Natural killer cell treated with Interleukin-12 subunit alpha and Interleukin-12 subunit beta and Interleukin-15 and Interleukin-18, amount 100 ng/mL, for 72 hours (primary cell): Measurements from ENCODE around the gene ANKRD6. TPM values are rescaled to one million over a fixed set of nuclear protein-coding genes. Genes with fewer than 3 reads are reported as not detected.
"Not testable (repeated sequence)": the region's sequence is repeated elsewhere in the genome, so short reads cannot be mapped to it uniquely, and the experiment has no call there.

Source experiments
- ATAC-seq, 2 donors: fragments of 150-1000 bp; cut with Tn5 transposase in 1 of 2; sonication (Bioruptor Pico), chemical (Tn5 transposase) in 1 of 2; 2 replicates each; pipeline ENCODE4 v1.10.0; 2021
- DNase-seq: peaks from one replicate; pipeline ENCODE4 v3.0.0; 2022; ENCODE audit warnings: low spot score
- H3K27ac Mint-ChIP-seq, 2 donors: 1 replicate in 1 of 2; 2 replicates in 1 of 2; pipeline ENCODE4 v1.8.0; 2022; ENCODE audit warnings: mixed read lengths in 2 of 2, mild to moderate bottlenecking in 1 of 2, moderate library complexity in 1 of 2
- H3K27me3 Mint-ChIP-seq, 2 donors: 1 replicate in 1 of 2; 2 replicates in 1 of 2; pipeline ENCODE4 v1.8.0; 2022; ENCODE audit warnings: mixed read lengths in 2 of 2
- H3K36me3 Mint-ChIP-seq: one replicate; pipeline ENCODE4 v1.8.0; 2022; ENCODE audit warnings: mixed read lengths
- H3K4me1 Mint-ChIP-seq, 2 donors: 1 replicate in 1 of 2; 2 replicates in 1 of 2; pipeline ENCODE4 v1.8.0; 2022; ENCODE audit warnings: low read depth in 2 of 2, mixed read lengths in 2 of 2, mild to moderate bottlenecking in 1 of 2
- H3K4me3 Mint-ChIP-seq: one replicate; pipeline ENCODE4 v1.8.0; 2022; ENCODE audit warnings: mixed read lengths
- H3K9me3 Mint-ChIP-seq: 2 replicates; pipeline ENCODE4 v1.8.0; 2022; ENCODE audit warnings: mixed read lengths
- total RNA-seq, 2 donors: library from RNA; stranded (reverse); gene quantifications; one replicate each; pipeline ENCODE4 v1.2.3, GENCODE V29; 2022

The ANKRD6 gene
- total RNA-seq, 2 donors from 2014 or later: 1.6 to 3.2 TPM

DNA sequence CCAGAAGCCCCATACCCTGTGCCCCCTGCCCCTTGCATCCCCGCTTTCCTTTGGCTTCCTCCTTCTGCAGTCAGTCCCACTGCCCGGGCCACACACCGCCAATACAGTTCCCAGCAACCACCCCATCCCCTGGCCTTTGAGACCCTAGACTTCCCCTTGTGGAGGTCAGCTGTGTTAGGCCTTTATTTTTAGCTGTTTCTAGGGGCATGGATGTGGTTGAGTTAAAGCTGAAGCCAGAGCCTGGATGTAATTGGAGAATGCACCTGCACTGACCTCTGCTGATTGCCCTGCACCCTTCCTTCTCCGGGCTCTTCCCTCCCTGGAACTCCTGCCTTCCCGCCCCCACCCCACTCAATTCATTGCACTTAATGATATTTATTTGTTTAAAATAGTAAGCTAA is 171.7 kb downstream of the ANKRD6 start:
- H3K9me3 Mint-ChIP-seq: no peaks in the 10 kb centered on the region
- DNase-seq (no peak), ATAC-seq (no peak)
- no peaks in the 10 kb centered on the region for H3K4me1 Mint-ChIP-seq
- no peaks in the 10 kb centered on the region for H3K27me3 Mint-ChIP-seq
- no peak overlapping the region for H3K4me3 Mint-ChIP-seq
- no peaks in the 10 kb centered on the region for H3K36me3 Mint-ChIP-seq
- H3K27ac Mint-ChIP-seq: no peak overlapping the region

DNA sequence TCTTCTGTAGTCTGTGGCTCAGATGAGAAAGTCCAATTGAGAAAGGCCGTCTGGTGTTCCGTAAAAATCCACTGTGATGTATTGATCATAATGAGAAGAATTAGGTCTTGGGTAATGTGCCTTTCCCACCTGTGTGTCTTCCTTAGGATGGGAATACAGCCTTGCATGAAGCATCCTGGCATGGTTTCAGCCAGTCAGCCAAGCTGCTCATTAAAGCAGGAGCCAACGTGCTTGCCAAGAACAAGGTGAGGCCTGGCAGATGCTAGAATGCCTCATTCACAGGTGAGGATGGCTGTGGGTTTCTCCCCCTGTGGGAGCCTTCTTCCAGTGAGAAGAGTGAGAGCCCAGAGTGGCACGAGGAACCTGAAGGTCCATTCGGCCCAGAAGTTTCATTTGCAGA is 172.9 kb downstream of the ANKRD6 start:
- DNase-seq: no peak
- Mint-ChIP-seq H3K27ac (no peak overlapping the region), H3K4me3 (no peak overlapping the region), H3K36me3 (no peaks in the 10 kb centered on the region), H3K4me1 (no peaks in the 10 kb centered on the region), H3K27me3 (no peaks in the 10 kb centered on the region), H3K9me3 (no peaks in the 10 kb centered on the region)
- ATAC-seq: no peak

DNA sequence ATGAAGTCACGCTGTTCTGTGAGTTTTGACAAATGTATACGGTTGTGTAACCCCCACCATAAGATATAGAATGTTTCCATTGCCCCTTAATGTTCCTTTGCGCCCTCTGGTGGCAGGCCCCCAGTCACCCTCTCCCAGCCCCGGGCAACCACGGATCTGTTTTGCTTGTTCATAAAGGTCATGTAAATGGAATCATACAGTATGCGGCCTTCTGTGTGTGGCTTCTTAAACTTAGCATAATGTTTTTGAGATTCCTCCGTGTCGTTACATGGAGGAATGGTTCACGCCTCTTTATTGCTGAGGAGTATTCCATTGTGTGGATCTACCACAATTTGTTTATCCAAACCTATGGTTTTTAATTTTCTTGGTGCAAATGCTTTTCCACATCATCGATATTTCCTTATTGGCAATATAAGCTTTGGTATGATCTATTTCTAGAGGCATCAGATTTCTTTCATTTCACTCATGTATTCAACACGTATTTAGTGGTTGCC is 177.2 kb downstream of the ANKRD6 start:
- H3K4me3 Mint-ChIP-seq: no peak overlapping the region
- H3K27me3 Mint-ChIP-seq: no peaks in the 10 kb centered on the region
- no peaks in the 10 kb centered on the region for H3K4me1 Mint-ChIP-seq
- DNase-seq: peak; percentile 76
- H3K27ac Mint-ChIP-seq: no peak overlapping the region
- peak; percentile 81 for ATAC-seq
- no peaks in the 10 kb centered on the region for H3K36me3 Mint-ChIP-seq
- no peaks in the 10 kb centered on the region for H3K9me3 Mint-ChIP-seq

DNA sequence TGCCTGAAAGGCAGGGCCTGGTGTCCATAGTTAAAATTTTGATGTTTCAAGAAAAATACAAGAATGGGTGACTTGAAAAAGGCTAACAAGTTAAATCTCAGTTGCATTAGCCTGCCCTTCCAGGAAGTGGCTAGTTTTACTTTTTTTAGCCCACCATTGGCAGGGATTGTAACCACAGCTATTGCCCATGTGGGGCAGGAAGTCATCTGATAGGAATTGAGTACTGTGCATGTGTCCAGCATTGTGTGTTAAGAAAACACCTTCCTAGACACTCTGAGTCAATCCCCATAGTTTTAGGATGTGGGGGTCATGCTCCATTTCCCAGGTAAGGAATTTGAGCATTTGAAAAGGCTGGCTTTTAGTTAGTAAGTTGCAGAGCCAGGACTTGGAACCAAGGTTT is 178.7 kb downstream of the ANKRD6 start:
- no peak for ATAC-seq
- Mint-ChIP-seq H3K9me3 (no peaks in the 10 kb centered on the region), H3K36me3 (no peaks in the 10 kb centered on the region), H3K4me1 (no peaks in the 10 kb centered on the region), H3K27me3 (no peaks in the 10 kb centered on the region), H3K4me3 (no peak overlapping the region), H3K27ac (no peak overlapping the region)
- DNase-seq: no peak

DNA sequence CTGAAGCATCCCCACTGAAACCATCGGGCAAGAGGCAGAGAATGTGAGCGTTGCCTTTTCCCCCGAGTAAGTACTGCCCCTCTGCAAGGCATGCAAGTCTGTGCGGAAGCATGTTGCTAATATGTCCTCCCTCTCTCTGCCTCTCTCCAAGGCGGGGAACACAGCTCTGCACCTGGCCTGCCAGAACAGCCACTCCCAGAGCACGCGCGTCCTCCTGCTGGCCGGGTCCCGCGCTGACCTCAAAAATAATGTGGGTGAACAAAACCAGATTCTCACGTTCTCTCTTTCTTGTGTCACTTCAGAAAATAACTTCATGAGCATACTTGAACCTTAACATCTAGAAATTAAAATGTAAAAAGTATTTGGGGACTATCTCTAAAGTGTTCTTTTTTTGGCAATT is 179.2 kb downstream of the ANKRD6 start:
- H3K4me3 Mint-ChIP-seq: no peak overlapping the region
- DNase-seq (no peak), ATAC-seq (no peak)
- no peaks in the 10 kb centered on the region for H3K27me3 Mint-ChIP-seq
- no peak overlapping the region for H3K27ac Mint-ChIP-seq
- no peaks in the 10 kb centered on the region for H3K4me1 Mint-ChIP-seq
- H3K9me3 Mint-ChIP-seq: no peaks in the 10 kb centered on the region
- no peaks in the 10 kb centered on the region for H3K36me3 Mint-ChIP-seq

DNA sequence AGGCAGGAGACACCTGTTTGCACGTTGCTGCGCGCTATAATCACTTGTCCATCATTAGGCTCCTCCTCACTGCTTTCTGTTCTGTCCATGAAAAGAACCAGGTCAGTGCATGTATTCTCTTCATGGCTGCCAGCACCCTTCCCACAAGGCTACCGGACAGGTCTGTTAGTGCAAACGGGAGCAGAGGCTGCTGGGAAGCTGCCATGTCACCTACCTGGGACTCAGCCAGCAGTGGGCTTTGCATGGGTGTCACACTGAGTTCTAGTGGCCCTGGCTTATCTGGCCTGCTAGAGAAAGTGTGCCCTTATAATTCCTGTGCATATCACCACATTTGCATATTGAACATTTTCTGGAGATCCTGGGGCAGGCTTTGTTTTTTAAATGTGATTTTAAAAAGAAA is 180.8 kb downstream of the ANKRD6 start:
- ATAC-seq (no peak), DNase-seq (no peak)
- Mint-ChIP-seq H3K27me3 (no peaks in the 10 kb centered on the region), H3K4me3 (no peak overlapping the region), H3K4me1 (no peaks in the 10 kb centered on the region), H3K9me3 (no peaks in the 10 kb centered on the region), H3K36me3 (no peaks in the 10 kb centered on the region), H3K27ac (no peak overlapping the region)

DNA sequence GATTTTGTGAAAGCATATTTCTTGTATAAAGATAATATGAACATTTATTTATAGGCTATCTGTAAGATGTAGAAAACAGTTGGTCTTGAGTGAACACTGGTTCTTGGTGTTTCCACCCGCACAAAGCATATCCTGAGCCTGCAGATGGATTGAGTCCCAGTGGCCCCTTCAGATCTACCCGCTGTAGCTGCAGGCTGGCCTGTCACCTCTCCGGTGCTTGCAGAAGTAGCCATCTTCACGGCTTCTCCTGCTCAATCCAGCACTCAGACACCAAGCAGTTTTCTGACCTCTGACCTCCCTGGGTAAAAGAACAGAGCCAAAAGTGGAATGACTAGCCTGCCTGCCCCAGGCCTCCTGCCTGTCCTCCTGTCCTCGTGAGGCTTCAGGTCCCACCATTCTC is 182.9 kb downstream of the ANKRD6 start:
- no peaks in the 10 kb centered on the region for H3K27me3 Mint-ChIP-seq
- no peaks in the 10 kb centered on the region for H3K4me1 Mint-ChIP-seq
- no peak overlapping the region for H3K27ac Mint-ChIP-seq
- no peaks in the 10 kb centered on the region for H3K9me3 Mint-ChIP-seq
- H3K4me3 Mint-ChIP-seq: no peak overlapping the region
- no peaks in the 10 kb centered on the region for H3K36me3 Mint-ChIP-seq
- ATAC-seq (no peak), DNase-seq (no peak)

DNA sequence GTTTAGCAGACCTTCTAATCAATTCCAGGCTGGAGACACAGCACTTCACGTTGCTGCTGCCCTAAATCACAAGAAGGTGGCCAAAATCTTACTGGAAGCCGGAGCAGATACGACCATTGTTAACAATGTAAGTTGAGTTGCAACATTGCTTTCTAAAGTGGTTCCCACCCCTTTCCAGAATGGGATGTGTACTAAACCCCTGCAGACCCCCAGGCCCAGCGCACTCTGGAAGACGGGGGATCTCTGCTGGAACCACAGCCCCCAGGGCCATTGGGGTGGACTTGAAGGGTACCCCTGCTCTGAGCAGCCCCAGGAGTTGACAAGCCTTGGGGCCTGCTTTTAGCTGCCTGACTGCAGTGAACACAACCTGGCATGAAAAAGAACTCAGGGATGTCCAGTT is 183.6 kb downstream of the ANKRD6 start:
- H3K4me1 Mint-ChIP-seq: no peaks in the 10 kb centered on the region
- H3K27me3 Mint-ChIP-seq: no peaks in the 10 kb centered on the region
- H3K36me3 Mint-ChIP-seq: no peaks in the 10 kb centered on the region
- no peak overlapping the region for H3K4me3 Mint-ChIP-seq
- no peaks in the 10 kb centered on the region for H3K9me3 Mint-ChIP-seq
- DNase-seq (no peak), ATAC-seq (no peak)
- no peak overlapping the region for H3K27ac Mint-ChIP-seq

DNA sequence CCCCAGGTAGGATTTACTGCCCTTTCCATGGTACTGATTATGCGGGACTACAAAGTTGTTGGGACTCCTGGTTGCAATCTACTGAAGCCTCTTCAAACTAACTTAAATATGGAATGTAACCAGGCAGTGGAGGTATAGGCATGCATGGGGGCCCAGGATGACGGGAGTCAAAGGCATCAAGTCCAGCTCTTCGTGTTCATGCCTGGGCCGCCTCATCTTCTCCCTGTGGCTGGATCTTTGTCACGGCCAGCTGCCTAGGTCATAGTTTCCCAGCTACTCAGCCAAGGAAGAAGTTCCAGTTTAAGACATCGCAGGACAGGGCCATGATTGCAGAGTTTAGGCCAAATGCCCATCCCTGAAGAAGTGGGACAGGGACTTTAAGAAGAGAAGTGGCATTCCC is 185.1 kb downstream of the ANKRD6 start:
- Mint-ChIP-seq H3K4me1 (no peaks in the 10 kb centered on the region), H3K27ac (no peak overlapping the region), H3K36me3 (no peaks in the 10 kb centered on the region), H3K27me3 (no peaks in the 10 kb centered on the region), H3K4me3 (no peak overlapping the region), H3K9me3 (no peaks in the 10 kb centered on the region)
- ATAC-seq: no peak
- no peak for DNase-seq

DNA sequence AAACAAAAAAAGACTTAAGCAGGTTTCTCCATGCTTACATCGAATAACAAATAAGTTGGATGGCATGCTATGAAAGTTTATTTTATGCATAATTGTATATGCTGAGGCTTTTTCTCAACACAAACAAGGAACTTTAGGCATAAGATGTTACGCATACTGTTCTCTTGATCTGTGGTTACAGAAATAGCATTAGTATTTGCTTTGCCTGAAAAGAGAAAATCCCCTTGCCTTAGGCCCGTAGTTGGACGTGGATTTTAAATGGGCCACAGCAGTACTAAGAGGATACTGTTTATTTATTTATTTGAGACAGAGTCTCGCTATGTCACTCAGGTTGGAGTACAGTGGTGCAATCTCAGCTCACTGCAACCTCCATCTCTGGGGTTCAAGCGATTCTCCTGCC is 186.6 kb downstream of the ANKRD6 start:
- ATAC-seq (no peak), DNase-seq (no peak)
- Mint-ChIP-seq H3K27ac (no peak overlapping the region), H3K4me1 (no peaks in the 10 kb centered on the region), H3K27me3 (no peaks in the 10 kb centered on the region), H3K9me3 (no peaks in the 10 kb centered on the region), H3K4me3 (no peak overlapping the region), H3K36me3 (no peaks in the 10 kb centered on the region)

DNA sequence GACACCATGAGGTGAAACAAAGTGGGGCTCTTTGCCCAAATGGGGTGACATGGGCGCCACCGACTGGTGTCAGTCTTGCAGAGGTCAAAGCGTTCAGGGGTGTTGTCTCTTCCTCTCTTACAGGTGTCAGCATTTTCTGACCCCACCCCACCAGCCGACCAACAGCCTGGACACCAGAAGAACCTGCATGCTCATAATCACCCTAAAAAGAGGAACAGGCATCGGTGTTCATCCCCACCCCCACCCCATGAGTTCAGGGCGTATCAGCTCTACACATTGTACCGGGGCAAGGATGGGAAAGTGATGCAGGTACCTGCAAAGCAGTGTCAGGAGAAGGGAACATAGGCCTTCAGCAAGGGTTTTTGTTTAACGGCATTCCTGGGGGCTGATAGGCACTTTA is 190.8 kb downstream of the ANKRD6 start:
- H3K9me3 Mint-ChIP-seq: no peaks in the 10 kb centered on the region
- DNase-seq (no peak), ATAC-seq (no peak)
- no peaks in the 10 kb centered on the region for H3K36me3 Mint-ChIP-seq
- H3K4me1 Mint-ChIP-seq: no peaks in the 10 kb centered on the region
- H3K27me3 Mint-ChIP-seq: no peaks in the 10 kb centered on the region
- peak overlapping the region in 1 of 2 donors; percentile 30 for H3K27ac Mint-ChIP-seq
- no peak overlapping the region for H3K4me3 Mint-ChIP-seq

DNA sequence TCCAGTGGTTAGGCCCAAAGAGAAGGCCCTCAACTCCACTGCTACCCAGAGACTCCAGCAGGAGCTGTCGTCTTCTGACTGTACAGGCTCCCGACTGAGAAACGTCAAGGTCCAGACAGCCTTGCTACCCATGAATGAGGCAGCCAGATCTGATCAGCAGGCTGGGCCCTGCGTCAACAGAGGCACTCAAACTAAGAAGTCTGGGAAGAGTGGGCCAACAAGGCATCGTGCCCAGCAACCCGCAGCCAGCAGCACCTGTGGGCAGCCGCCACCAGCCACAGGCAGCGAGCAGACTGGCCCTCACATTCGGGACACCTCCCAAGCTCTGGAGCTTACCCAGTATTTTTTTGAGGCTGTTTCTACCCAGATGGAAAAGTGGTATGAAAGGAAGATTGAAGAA is 197.5 kb downstream of the ANKRD6 start:
- H3K27me3 Mint-ChIP-seq: no peaks in the 10 kb centered on the region
- no peak for ATAC-seq
- no peaks in the 10 kb centered on the region for H3K9me3 Mint-ChIP-seq
- H3K36me3 Mint-ChIP-seq: peaks cover 1% of the 10 kb centered on the region
- H3K27ac Mint-ChIP-seq: no peak overlapping the region
- H3K4me1 Mint-ChIP-seq: no peaks in the 10 kb centered on the region
- DNase-seq: no peak
- H3K4me3 Mint-ChIP-seq: no peak overlapping the region

DNA sequence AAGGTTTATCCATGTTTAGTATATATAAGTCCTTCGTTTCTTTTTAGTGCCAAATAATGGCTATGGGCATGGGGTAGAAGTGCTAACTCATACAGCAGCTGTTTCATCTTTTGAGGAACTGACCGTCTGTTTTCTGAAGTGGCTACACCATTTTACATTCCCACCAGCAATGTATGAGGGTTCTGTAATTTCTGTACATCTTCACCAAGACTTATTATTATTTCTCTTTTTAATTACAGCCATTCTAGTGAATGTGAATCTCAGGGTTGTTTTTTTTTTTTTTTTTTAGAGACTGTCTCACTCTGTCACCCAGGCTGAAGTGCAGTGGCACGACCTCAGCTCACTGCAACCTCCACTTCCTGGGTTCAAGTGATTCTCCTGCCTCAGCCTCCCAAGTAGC is 203.5 kb downstream of the ANKRD6 start:
- not testable (repeated sequence) for H3K9me3 Mint-ChIP-seq, H3K27me3 Mint-ChIP-seq, H3K27ac Mint-ChIP-seq, DNase-seq, ATAC-seq, H3K4me3 Mint-ChIP-seq, H3K36me3 Mint-ChIP-seq
- H3K4me1 Mint-ChIP-seq: peaks cover 12 to 21% of the 10 kb centered on the region in 2 donors

DNA sequence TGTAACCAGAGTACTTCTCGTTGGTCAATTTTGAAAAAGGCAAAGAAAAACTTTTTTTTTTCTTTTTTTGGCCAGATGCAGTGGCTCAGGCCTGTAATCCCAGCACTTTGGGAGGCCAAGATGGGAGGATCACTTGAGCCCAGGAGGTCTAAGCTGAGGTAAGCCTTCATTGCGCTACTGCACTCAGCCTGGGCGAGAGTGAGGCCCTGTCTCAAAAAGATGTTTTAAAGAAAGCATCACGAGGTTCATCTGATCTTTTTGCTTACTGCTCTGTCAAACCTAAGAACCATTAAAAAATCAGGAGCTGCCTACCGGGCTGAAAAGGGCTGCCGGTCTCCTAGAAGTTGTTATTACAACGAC is 205.0 kb downstream of the ANKRD6 start:
- no peaks in the 10 kb centered on the region for H3K27me3 Mint-ChIP-seq

DNA sequence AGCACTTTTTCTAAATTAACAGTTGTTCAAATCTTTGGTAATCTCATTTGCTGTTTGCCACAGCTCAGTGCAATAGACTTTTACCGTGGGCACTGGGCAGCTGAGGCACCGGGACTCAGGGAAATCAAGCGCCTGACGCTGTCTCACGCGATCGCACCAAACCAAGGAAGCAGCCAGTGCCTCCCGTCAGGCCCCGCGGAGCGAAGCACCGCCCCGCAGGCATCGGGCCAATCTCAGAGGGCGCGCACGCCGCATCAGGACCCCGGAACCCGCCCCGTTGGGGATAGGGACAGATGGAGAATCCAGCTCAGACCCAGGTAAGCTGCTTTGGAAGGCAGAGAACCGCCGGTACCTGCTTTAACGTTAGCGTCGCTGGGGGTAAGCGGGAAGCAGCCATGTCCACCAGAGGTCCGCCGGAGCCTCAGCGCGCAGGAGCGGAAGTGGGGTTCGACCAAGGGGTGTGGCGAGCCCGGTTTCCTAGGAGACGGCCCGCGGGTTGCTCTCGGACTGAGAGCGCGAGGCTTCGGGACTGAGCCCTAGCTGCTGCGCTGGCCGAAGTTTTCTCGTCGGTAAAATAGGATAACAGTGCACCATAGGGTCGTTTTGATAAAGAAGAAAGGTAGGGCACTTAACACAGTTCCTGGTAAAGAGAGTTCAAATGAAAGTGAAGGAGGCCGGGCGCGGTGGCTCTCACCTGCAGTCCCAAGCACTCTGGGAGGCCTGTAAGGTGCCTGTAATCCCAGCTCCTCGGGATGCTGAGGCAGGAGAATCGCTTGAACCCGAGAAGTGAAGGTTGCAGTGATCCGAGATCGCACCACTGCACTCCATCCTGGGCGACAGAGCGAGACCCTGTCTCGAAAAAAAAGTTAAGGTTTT is 205.6 kb downstream of the ANKRD6 start, which contains the start of gene LYRM2:
LYRM2 (minus strand) TSS at position 428 of the 876 bp plus-strand sequence; CDS start at position 397, 31 bp downstream.
- Mint-ChIP-seq H3K36me3 (peaks cover 8% of the 10 kb centered on the region), H3K27ac (peak within 1 kb of the TSS; percentile 93 to 98), H3K9me3 (no peaks in the 10 kb centered on the region), H3K4me1 (peaks cover 12 to 21% of the 10 kb centered on the region in 2 donors), H3K27me3 (no peaks in the 10 kb centered on the region), H3K4me3 (peak within 1 kb of the TSS; percentile 83)
- ATAC-seq (peak; percentile 98), DNase-seq (peak; percentile 95)

More for the DNA sequence above, 205.0 kb downstream of the ANKRD6 start:
- Mint-ChIP-seq H3K36me3 (peaks cover 8% of the 10 kb centered on the region), H3K4me3 (peak overlapping the region; percentile 83), H3K9me3 (no peaks in the 10 kb centered on the region), H3K4me1 (peaks cover 12 to 21% of the 10 kb centered on the region in 2 donors), H3K27ac (peak overlapping the region; percentile 93 to 98)
- ATAC-seq (no peak), DNase-seq (no peak)
